Measurements from ENCODE around the gene FAM156B. TPM values are rescaled to one million over a fixed set of nuclear protein-coding genes. Genes with fewer than 3 reads are reported as not detected.
A peak's percentile ranks its signal among the peaks of the same experiment; 100 is the strongest.
"Not testable (repeated sequence)": the region's sequence is repeated elsewhere in the genome, so short reads cannot be mapped to it uniquely, and the experiment has no call there.

FAM156B gene
- total RNA-seq, 2 donors from 2014 or later: 7.9 to 14.2 TPM

DNA sequence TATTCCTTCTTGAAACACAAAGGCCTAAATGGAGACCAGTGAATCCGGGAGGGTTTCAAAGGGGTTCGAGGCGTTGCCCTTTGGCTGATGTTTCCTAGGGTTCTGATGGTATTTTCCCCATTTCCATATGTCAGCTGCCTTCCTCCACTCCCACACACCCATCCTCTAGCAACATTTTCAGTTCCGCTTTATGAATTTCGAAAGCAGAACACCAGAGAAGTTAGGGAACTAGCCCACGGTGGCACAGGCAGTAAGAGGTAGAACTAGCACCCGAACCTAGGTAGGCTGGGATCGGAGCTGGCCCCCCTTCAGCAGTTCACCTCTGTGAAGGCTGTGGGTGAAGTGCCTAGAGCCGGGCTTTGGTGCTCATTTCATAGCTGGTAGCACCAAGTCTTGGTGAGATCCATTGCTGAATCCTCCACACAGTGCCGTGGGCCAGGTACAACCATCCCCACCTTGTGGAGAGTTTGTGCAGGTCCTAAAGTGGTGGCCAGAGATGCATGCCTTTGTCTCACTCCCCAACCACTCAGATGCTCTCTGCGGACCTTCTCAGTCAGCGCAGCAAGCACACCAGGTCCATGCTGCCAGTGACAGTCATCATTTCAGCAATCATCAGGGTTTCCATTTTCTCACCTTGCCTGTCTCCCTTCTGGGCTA is 12.3 kb downstream of the FAM156B start:
- DNase-seq (ENCODE audit: low spot score); intact Hi-C loops (cut with DNase I): not testable (repeated sequence)

- DNase-seq (ENCODE audit: low spot score): not testable (repeated sequence)
These were observed 16.6 kb downstream of the FAM156B start for GRCh38 chrX:52913681-52914080.

GRCh38 chrX:52914704-52915103 is 17.6 kb downstream of the FAM156B start:
- intact Hi-C loops (cut with DNase I); DNase-seq (ENCODE audit: low spot score): not testable (repeated sequence)

More at GRCh38 chrX:52913681-52914080, 16.6 kb downstream of the FAM156B start:
- intact Hi-C loops (cut with DNase I): not testable (repeated sequence)

- no peak for DNase-seq (ENCODE audit: low spot score)
- intact Hi-C loops (cut with DNase I): no loop called here
These were observed 26.7 kb downstream of the FAM156B start for GRCh38 chrX:52923781-52924241.

GRCh38 chrX:52930214-52930613 is 33.1 kb downstream of the FAM156B start:
- DNase-seq (ENCODE audit: low spot score); intact Hi-C loops (cut with DNase I): not testable (repeated sequence)

- intact Hi-C loops (cut with DNase I): no loop called here
These were observed 36.1 kb downstream of the FAM156B start for GRCh38 chrX:52933213-52933612.

GRCh38 chrX:52933976-52934703 is 37.0 kb downstream of the FAM156B start:
- intact Hi-C loops (cut with DNase I): no loop called here
- no peak for DNase-seq (ENCODE audit: low spot score)

More at GRCh38 chrX:52933213-52933612, 36.1 kb downstream of the FAM156B start:
- no peak for DNase-seq (ENCODE audit: low spot score)

GRCh38 chrX:52934704-52935469 is 37.8 kb downstream of the FAM156B start:
- intact Hi-C loops (cut with DNase I): no loop called here

GRCh38 chrX:52935470-52935784 is 38.3 kb downstream of the FAM156B start:
- intact Hi-C loops (cut with DNase I); DNase-seq (ENCODE audit: low spot score): not testable (repeated sequence)

More at GRCh38 chrX:52934704-52935469, 37.8 kb downstream of the FAM156B start:
- DNase-seq (ENCODE audit: low spot score): peak; percentile 99

- DNase-seq (ENCODE audit: low spot score); intact Hi-C loops (cut with DNase I): not testable (repeated sequence)
These were observed 43.6 kb downstream of the FAM156B start for GRCh38 chrX:52940704-52941103.

GRCh38 chrX:52941728-52942127 is 44.6 kb downstream of the FAM156B start:
- DNase-seq (ENCODE audit: low spot score); intact Hi-C loops (cut with DNase I): not testable (repeated sequence)

- DNase-seq (ENCODE audit: low spot score); intact Hi-C loops (cut with DNase I): not testable (repeated sequence)
These were observed 48.8 kb downstream of the FAM156B start for GRCh38 chrX:52945838-52946494.

DNA sequence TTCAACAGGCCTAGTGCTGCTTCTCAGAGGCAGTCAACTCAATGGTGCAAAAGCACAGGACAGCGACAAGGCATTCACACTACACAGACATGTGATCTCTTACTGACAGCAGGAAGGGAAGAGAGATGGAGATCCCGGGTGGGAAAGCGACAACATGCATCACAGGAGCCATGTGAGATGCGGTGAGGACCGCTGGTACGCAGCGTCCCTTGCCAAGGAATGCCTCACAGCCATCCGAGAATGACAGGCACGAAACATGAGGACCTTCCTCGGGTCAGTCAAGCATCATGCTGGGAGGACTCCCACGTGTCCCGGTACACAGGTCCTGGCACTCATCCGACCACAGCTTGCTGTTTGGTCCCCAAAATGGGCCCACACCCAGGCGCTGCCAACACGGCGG is 50.4 kb downstream of the FAM156B start:
- DNase-seq (ENCODE audit: low spot score): not testable (repeated sequence)

GRCh38 chrX:52948265-52948664 is 51.1 kb downstream of the FAM156B start:
- intact Hi-C loops (cut with DNase I); DNase-seq (ENCODE audit: low spot score): not testable (repeated sequence)

More for the DNA sequence above, 50.4 kb downstream of the FAM156B start:
- intact Hi-C loops (cut with DNase I): not testable (repeated sequence)

DNA sequence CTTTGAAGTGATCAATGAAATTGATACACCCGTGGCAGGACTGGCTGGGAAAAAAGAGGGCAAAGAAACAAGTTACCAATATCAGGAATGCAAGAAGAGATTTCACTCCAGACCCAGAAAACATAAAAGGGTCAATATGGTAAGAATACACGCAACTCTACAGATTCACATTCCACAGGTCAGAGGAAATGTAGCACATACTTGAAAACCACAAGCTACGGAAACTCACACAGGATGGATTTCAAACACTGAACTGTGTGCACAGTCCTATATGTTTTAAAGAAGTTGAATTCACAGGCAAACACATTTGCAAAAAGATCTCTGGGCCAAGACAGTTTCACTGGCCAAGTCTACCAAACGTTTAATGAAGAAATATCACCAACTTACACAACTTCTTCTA is 52.2 kb downstream of the FAM156B start:
- DNase-seq (ENCODE audit: low spot score); intact Hi-C loops (cut with DNase I): not testable (repeated sequence)

DNA sequence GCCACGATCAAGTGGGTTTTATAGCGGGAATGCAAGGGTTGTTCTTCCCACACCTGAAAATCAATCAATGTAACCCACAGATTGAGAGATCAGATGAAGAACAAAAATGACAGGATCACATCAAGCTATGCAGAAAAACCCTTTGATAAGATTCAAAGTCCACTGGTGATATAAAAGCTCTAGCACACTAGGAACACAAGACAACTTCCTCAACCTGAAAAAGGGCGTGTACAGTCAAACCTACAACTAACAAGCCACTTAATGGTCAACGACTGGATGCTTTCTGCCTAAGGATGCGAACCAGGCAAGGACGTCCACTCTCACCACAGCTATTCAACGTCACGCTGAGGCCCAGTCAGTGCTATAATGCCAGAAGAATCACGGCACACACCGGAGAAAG is 52.8 kb downstream of the FAM156B start:
- DNase-seq (ENCODE audit: low spot score); intact Hi-C loops (cut with DNase I): not testable (repeated sequence)
